ENCODE data around the gene CASP9.

DNA sequence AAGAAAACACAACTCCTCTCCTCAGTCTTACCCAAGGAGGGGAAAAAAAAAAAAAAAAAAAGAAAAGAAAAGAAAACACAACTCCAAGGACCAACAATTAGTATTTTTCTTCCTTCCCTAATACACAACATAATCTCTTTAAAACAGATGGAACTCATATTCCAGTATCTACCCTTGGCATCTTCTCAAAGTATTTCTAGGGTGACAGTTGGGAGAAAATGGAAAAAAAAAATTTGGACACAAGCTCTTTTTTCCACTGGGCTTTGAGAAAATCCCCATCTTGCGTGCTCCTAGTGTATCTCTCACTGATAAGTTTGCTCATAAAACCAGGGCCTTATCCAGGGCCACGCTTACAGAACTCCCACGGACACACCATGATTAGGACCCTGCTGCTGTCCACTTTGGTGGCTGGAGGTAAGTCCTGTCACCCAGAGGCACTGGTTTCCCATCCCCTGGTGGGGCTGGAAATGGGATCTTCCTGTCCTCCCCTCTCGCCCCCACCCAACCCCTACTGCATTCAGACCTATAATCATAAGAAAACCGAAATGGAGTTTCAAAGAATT, 48.2 kb downstream of the CASP9 start, which contains the start of gene CELA2B:
- TF ChIP-seq, protein P1, sequence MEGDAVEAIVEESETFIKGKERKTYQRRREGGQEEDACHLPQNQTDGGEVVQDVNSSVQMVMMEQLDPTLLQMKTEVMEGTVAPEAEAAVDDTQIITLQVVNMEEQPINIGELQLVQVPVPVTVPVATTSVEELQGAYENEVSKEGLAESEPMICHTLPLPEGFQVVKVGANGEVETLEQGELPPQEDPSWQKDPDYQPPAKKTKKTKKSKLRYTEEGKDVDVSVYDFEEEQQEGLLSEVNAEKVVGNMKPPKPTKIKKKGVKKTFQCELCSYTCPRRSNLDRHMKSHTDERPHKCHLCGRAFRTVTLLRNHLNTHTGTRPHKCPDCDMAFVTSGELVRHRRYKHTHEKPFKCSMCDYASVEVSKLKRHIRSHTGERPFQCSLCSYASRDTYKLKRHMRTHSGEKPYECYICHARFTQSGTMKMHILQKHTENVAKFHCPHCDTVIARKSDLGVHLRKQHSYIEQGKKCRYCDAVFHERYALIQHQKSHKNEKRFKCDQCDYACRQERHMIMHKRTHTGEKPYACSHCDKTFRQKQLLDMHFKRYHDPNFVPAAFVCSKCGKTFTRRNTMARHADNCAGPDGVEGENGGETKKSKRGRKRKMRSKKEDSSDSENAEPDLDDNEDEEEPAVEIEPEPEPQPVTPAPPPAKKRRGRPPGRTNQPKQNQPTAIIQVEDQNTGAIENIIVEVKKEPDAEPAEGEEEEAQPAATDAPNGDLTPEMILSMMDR (IDR thresholded peaks at IDR 0.05; ENCODE audit: insufficient read depth, low read depth, low read length), result no peak
- TF ChIP-seq EZH2 (IDR thresholded peaks at IDR 0.05; ENCODE audit: insufficient read depth, low read length), result no peak
